Mammary epithelial cell (primary cell): ENCODE results near the gene CCDC92B.

Experiments used
- EZH2 ChIP-seq: IDR thresholded peaks from 2 replicates; pipeline ENCODE4 v1.6.1; 2012; ENCODE audit warnings: low read length, inconsistent platforms, borderline replicate concordance
- TF ChIP-seq, protein P1 (sequence below), 2 donors: IDR thresholded peaks in 1 of 2; conservative IDR thresholded peaks in 1 of 2; 2 replicates each; pipeline ENCODE4 v1.5.1; 2011 to 2012; ENCODE audit warnings: inconsistent platforms in 2 of 2, low read length in 2 of 2, mild to moderate bottlenecking in 2 of 2, control low read depth in 1 of 2, low read depth in 1 of 2; ENCODE audit not compliant: insufficient read depth in 1 of 2; ENCODE audit errors: extremely low read depth in 1 of 2

DNA sequence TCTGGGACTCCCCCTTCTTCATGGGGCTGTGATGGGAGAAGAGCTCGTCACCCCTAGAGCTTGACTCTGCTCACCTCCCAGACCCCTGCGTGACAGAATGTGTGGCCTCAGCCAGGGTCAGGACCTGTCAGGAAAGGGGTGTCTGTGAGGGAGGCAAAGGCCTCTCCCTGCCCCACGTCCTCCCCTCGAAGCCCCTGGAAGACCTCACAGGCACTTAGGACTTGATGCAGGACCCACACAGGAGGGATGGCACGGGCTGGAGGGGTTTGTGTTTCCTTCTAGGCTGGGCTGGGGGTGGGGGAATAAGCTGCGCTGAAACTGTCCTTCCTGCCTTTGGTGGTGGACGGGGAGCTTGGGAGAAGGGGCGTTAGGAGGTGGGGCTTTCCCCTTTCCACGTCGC is 26.8 kb downstream of the CCDC92B start:
- TF ChIP-seq, protein P1, sequence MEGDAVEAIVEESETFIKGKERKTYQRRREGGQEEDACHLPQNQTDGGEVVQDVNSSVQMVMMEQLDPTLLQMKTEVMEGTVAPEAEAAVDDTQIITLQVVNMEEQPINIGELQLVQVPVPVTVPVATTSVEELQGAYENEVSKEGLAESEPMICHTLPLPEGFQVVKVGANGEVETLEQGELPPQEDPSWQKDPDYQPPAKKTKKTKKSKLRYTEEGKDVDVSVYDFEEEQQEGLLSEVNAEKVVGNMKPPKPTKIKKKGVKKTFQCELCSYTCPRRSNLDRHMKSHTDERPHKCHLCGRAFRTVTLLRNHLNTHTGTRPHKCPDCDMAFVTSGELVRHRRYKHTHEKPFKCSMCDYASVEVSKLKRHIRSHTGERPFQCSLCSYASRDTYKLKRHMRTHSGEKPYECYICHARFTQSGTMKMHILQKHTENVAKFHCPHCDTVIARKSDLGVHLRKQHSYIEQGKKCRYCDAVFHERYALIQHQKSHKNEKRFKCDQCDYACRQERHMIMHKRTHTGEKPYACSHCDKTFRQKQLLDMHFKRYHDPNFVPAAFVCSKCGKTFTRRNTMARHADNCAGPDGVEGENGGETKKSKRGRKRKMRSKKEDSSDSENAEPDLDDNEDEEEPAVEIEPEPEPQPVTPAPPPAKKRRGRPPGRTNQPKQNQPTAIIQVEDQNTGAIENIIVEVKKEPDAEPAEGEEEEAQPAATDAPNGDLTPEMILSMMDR (conservative IDR thresholded peaks at IDR 0.05 in 1 of 2, IDR thresholded peaks at IDR 0.05 in 1 of 2; ENCODE audit: extremely low read depth in 1 of 2, insufficient read depth in 1 of 2, low read depth in 1 of 2, low read length in 2 of 2): no peak
- TF ChIP-seq EZH2: no peak
